Ishikawa (cell line): ENCODE data around the gene GTF2IRD1.

ENCODE experiments used
- CEBPB ChIP-seq: IDR thresholded peaks from 2 replicates; pipeline ENCODE4 v1.6.1; 2012
- CREB1 ChIP-seq: IDR thresholded peaks from 2 replicates; pipeline ENCODE4 v1.6.1; 2012; ENCODE audit warnings: low read depth
- EGR1 ChIP-seq: IDR thresholded peaks from 2 replicates; pipeline ENCODE4 v1.6.1; 2012
- EP300 ChIP-seq: IDR thresholded peaks from 2 replicates; pipeline ENCODE4 v1.6.1; 2012; ENCODE audit warnings: borderline replicate concordance
- FOXM1 ChIP-seq: IDR thresholded peaks from 2 replicates; pipeline ENCODE4 v1.6.1; 2012; ENCODE audit warnings: low read depth, borderline replicate concordance
- MAX ChIP-seq: IDR thresholded peaks from 2 replicates; pipeline ENCODE4 v1.6.1; 2012
- NFIC ChIP-seq: IDR thresholded peaks from 2 replicates; pipeline ENCODE4 v1.6.1; 2012
- RAD21 ChIP-seq: IDR thresholded peaks from 2 replicates; pipeline ENCODE4 v1.6.1; 2012; ENCODE audit warnings: low read depth
- REST ChIP-seq: IDR thresholded peaks from 2 replicates; pipeline ENCODE4 v1.6.1; 2012; ENCODE audit warnings: low read depth, mild to moderate bottlenecking
- TAF1 ChIP-seq: IDR thresholded peaks from 2 replicates; pipeline ENCODE4 v1.6.1; 2012; ENCODE audit warnings: low read depth, mild to moderate bottlenecking
- TCF12 ChIP-seq: IDR thresholded peaks from 2 replicates; pipeline ENCODE4 v1.6.1; 2012; ENCODE audit warnings: low read depth
- TEAD4 ChIP-seq: IDR thresholded peaks from 2 replicates; pipeline ENCODE4 v1.6.1; 2012
- USF1 ChIP-seq: IDR thresholded peaks from 2 replicates; pipeline ENCODE4 v1.6.1; 2012
- YY1 ChIP-seq: IDR thresholded peaks from 2 replicates; pipeline ENCODE4 v1.6.1; 2012; ENCODE audit warnings: low read depth
- ZBTB7A ChIP-seq: IDR thresholded peaks from 2 replicates; pipeline ENCODE4 v1.6.1; 2012; ENCODE audit warnings: low read depth

The GTF2IRD1 gene

GRCh38 chr7:74424291-74424880 is 29.3 kb upstream of the GTF2IRD1 start:
- TF ChIP-seq YY1, result no peak
- no peak for TF ChIP-seq CREB1
- TF ChIP-seq TAF1, result no peak
- TF ChIP-seq MAX, result no peak
- no peak for TF ChIP-seq TCF12
- no peak for TF ChIP-seq CEBPB
- TF ChIP-seq REST, result no peak
- no peak for TF ChIP-seq RAD21
- TF ChIP-seq EGR1, result no peak
- no peak for TF ChIP-seq NFIC
- TF ChIP-seq ZBTB7A, result no peak
- TF ChIP-seq TEAD4, result no peak
- no peak for TF ChIP-seq USF1

GRCh38 chr7:74428023-74428422 is 25.7 kb upstream of the GTF2IRD1 start:
- TF ChIP-seq EP300, result no peak
- TF ChIP-seq NFIC, result no peak
- TF ChIP-seq CREB1, result no peak
- no peak for TF ChIP-seq TEAD4
- TF ChIP-seq TCF12, result no peak
- no peak for TF ChIP-seq USF1
- TF ChIP-seq TAF1, result no peak
- TF ChIP-seq EGR1, result no peak
- TF ChIP-seq RAD21, result no peak
- TF ChIP-seq YY1, result no peak
- TF ChIP-seq MAX, result no peak
- no peak for TF ChIP-seq REST
- TF ChIP-seq ZBTB7A, result no peak
- TF ChIP-seq CEBPB, result no peak
- TF ChIP-seq FOXM1, result no peak

- no peak for TF ChIP-seq FOXM1
- TF ChIP-seq REST, result no peak
- no peak for TF ChIP-seq CEBPB
- no peak for TF ChIP-seq TEAD4
These were observed 24.5 kb upstream of the GTF2IRD1 start for GRCh38 chr7:74429153-74429747.

GRCh38 chr7:74430961-74431466 is 22.7 kb upstream of the GTF2IRD1 start:
- TF ChIP-seq FOXM1 (no peak), REST (no peak), TCF12 (no peak), CEBPB (no peak), TAF1 (no peak), CREB1 (no peak), YY1 (no peak), ZBTB7A (no peak), RAD21 (no peak), TEAD4 (no peak), EGR1 (no peak), USF1 (no peak)
